ENCODE data around the gene ERGIC1.

- no peak for TF ChIP-seq NR2C2 (IDR thresholded peaks at IDR 0.05; ENCODE audit: borderline replicate concordance, control insufficient read depth, insufficient read length, low read depth)
- no peak for TF ChIP-seq KAT2A (conservative IDR thresholded peaks at IDR 0.05; ENCODE audit: control insufficient read depth, low read depth, low read length)
- no peak for TF ChIP-seq SP1 (IDR thresholded peaks at IDR 0.05; ENCODE audit: low read depth, low read length)
- no peak for TF ChIP-seq IRF3 (IDR thresholded peaks at IDR 0.05)
- no peak for TF ChIP-seq POLR2A (IDR thresholded peaks at IDR 0.05; ENCODE audit: low read depth, low read length)
- no peak for TF ChIP-seq POLR2AphosphoS2 (IDR thresholded peaks at IDR 0.05; ENCODE audit: low read depth, low read length)
- no peak for TF ChIP-seq MXI1 (IDR thresholded peaks at IDR 0.05; ENCODE audit: low read depth, low read length)
- no peak for TF ChIP-seq LARP7 (IDR thresholded peaks at IDR 0.05)
- TF ChIP-seq ZNF622 (IDR thresholded peaks at IDR 0.05) = no peak
Observed at GRCh38 chr5:172854971-172855370, 20.9 kb downstream of the ERGIC1 start.
